Measurements from ENCODE around the gene SEMA5A. TPM values are rescaled to one million over a fixed set of nuclear protein-coding genes. Genes with fewer than 3 reads are reported as not detected.

SEMA5A gene
- total RNA-seq, 6 experiments from 2014 or later: 3.1 to 12.6 (median 5.7) TPM

- intact Hi-C loops (cut with DNase I): no loop called here
- no peak overlapping the region for H3K4me3 ChIP-seq
- no peaks in the 10 kb centered on the region for H3K9me3 ChIP-seq
- TF ChIP-seq CTCF (IDR thresholded peaks at IDR 0.05) (no peak), POLR2A (IDR thresholded peaks at IDR 0.05) (no peak)
- H3K36me3 ChIP-seq: no peaks in the 10 kb centered on the region
- 69% methylated on average over 3 of the region's 3 CpGs for WGBS (ENCODE audit: insufficient coverage, low coverage, low lambda C conversion rate, missing lambda C conversion rate)
- ATAC-seq (peak; percentile 52 to 81 (median 70)), DNase-seq (no peak)
- H3K4me1 ChIP-seq: peaks cover 0 to 5% (median 2%) of the 10 kb centered on the region in 4 donors
- H3K27ac ChIP-seq: no peak overlapping the region
- H3K27me3 ChIP-seq: no peaks in the 10 kb centered on the region
Measured at GRCh38 chr5:9460885-9461645, 84.8 kb downstream of the SEMA5A start.

GRCh38 chr5:9456435-9457042 is 89.3 kb downstream of the SEMA5A start:
- no peak for ATAC-seq
- H3K4me1 ChIP-seq: peaks cover 0 to 5% (median 2%) of the 10 kb centered on the region in 4 donors
- no peaks in the 10 kb centered on the region for H3K27me3 ChIP-seq
- no peaks in the 10 kb centered on the region for H3K9me3 ChIP-seq
- no peaks in the 10 kb centered on the region for H3K36me3 ChIP-seq
- TF ChIP-seq CTCF (IDR thresholded peaks at IDR 0.05) (no peak), POLR2A (IDR thresholded peaks at IDR 0.05) (no peak)
- intact Hi-C loops (cut with DNase I): no loop called here
- DNase-seq: no peak
- no peak overlapping the region for H3K27ac ChIP-seq
- H3K4me3 ChIP-seq: no peak overlapping the region
- whole genome bisulfite sequencing (ENCODE audit: insufficient coverage, low coverage, low lambda C conversion rate, missing lambda C conversion rate): 39% methylated on average over 2 of the region's 3 CpGs

GRCh38 chr5:9455826-9456434 is 89.9 kb downstream of the SEMA5A start:
- intact Hi-C loops (cut with DNase I): no loop called here
- Histone ChIP-seq H3K27ac (no peak overlapping the region), H3K27me3 (no peaks in the 10 kb centered on the region), H3K4me1 (peaks cover 0 to under 1% (median 0%) of the 10 kb centered on the region in 4 donors), H3K36me3 (no peaks in the 10 kb centered on the region), H3K4me3 (no peak overlapping the region), H3K9me3 (no peaks in the 10 kb centered on the region)
- ATAC-seq (no peak), DNase-seq (no peak)
- WGBS (ENCODE audit: insufficient coverage, low coverage, low lambda C conversion rate, missing lambda C conversion rate): 61% methylated on average over 4 of the region's 4 CpGs
- TF ChIP-seq POLR2A (IDR thresholded peaks at IDR 0.05): no peak
- no peak for TF ChIP-seq CTCF (IDR thresholded peaks at IDR 0.05)

- intact Hi-C loops (cut with DNase I): no loop called here
- H3K36me3 ChIP-seq: no peaks in the 10 kb centered on the region
- no peak for TF ChIP-seq CTCF (IDR thresholded peaks at IDR 0.05)
- no peaks in the 10 kb centered on the region for H3K27me3 ChIP-seq
- no peak overlapping the region for H3K27ac ChIP-seq
- no peaks in the 10 kb centered on the region for H3K9me3 ChIP-seq
- H3K4me1 ChIP-seq: no peaks in the 10 kb centered on the region
- no peak for DNase-seq
- WGBS (ENCODE audit: insufficient coverage, low coverage, low lambda C conversion rate, missing lambda C conversion rate): 59% methylated on average over 3 of the region's 3 CpGs
- ATAC-seq: no peak
- H3K4me3 ChIP-seq: no peak overlapping the region
Measured at GRCh38 chr5:9454491-9454890, 91.4 kb downstream of the SEMA5A start.
